Liver (tissue), 9 donors: Measurements from ENCODE around the gene SLC25A25. TPM values are rescaled to one million over a fixed set of nuclear protein-coding genes. Genes with fewer than 3 reads are reported as not detected.
A peak's percentile ranks its signal among the peaks of the same experiment; 100 is the strongest.

Source experiments
- DNase-seq: peaks from one replicate; pipeline ENCODE4 v3.0.0-alpha.2; 2017; ENCODE audit warnings: low spot score
- H3K27ac ChIP-seq, 2 donors: one replicate each; pipeline ENCODE4 v1.7.0; 2013; ENCODE audit warnings: inconsistent platforms in 2 of 2, low read length in 2 of 2, control low read depth in 1 of 2, low read depth in 1 of 2, mild to moderate bottlenecking in 1 of 2
- H3K27me3 ChIP-seq, 4 donors: one replicate each; pipeline versions ENCODE4 v1.6.1 to v1.7.0; 2013; ENCODE audit warnings: low read length in 3 of 4, inconsistent platforms in 1 of 4, mild to moderate bottlenecking in 1 of 4, moderate library complexity in 1 of 4; ENCODE audit not compliant: control insufficient read depth in 4 of 4, insufficient read depth in 4 of 4
- H3K36me3 ChIP-seq, 4 donors: one replicate each; pipeline versions ENCODE4 v1.6.1 to v1.7.0; 2013; ENCODE audit warnings: low read length in 3 of 4, mild to moderate bottlenecking in 3 of 4, low read depth in 1 of 4, moderate library complexity in 1 of 4; ENCODE audit not compliant: control insufficient read depth in 4 of 4, insufficient read depth in 3 of 4
- H3K4me1 ChIP-seq, 4 donors: one replicate each; pipeline versions ENCODE4 v1.6.1 to v1.7.0; 2013; ENCODE audit warnings: low read length in 3 of 4, mild to moderate bottlenecking in 3 of 4, moderate library complexity in 1 of 4; ENCODE audit not compliant: control insufficient read depth in 4 of 4, insufficient read depth in 4 of 4
- H3K4me3 ChIP-seq, 3 donors: one replicate each; pipeline versions ENCODE4 v1.6.1 to v1.7.0; 2013; ENCODE audit warnings: low read length in 3 of 3, control low read depth in 1 of 3, low read depth in 1 of 3, mild to moderate bottlenecking in 1 of 3
- H3K9ac ChIP-seq, 2 donors: one replicate each; pipeline ENCODE4 v1.7.0; 2013; ENCODE audit warnings: low read length in 2 of 2, mild to moderate bottlenecking in 2 of 2, moderate library complexity in 2 of 2, control low read depth in 1 of 2, low read depth in 1 of 2
- H3K9me3 ChIP-seq, 4 donors: one replicate each; pipeline versions ENCODE4 v1.6.1 to v1.7.0; 2013; ENCODE audit warnings: low read length in 3 of 4; ENCODE audit not compliant: control insufficient read depth in 4 of 4
- ATF3 ChIP-seq: IDR thresholded peaks from 2 replicates; pipeline ENCODE4 v1.6.1; 2016; ENCODE audit warnings: antibody characterized with exemption
- EGR1 ChIP-seq, 2 donors: IDR thresholded peaks; 2 replicates each; pipeline ENCODE4 v1.6.1; 2016 to 2018; ENCODE audit warnings: antibody characterized with exemption in 2 of 2, low read depth in 2 of 2
- FOXA1 ChIP-seq: IDR thresholded peaks from 2 replicates; pipeline ENCODE4 v1.6.1; 2016; ENCODE audit warnings: antibody characterized with exemption
- FOXA2 ChIP-seq: IDR thresholded peaks from 2 replicates; pipeline ENCODE4 v1.6.1; 2016; ENCODE audit warnings: antibody characterized with exemption
- GABPA ChIP-seq, 2 donors: IDR thresholded peaks in 1 of 2; conservative IDR thresholded peaks in 1 of 2; 2 replicates each; pipeline ENCODE4 v1.6.1; 2016; ENCODE audit warnings: antibody characterized with exemption in 2 of 2, mild to moderate bottlenecking in 1 of 2, moderate library complexity in 1 of 2
- HNF4A ChIP-seq, 2 donors: conservative IDR thresholded peaks; 2 replicates each; pipeline ENCODE4 v1.6.1; 2016; ENCODE audit warnings: antibody characterized with exemption in 2 of 2, mild to moderate bottlenecking in 2 of 2
- HNF4G ChIP-seq: IDR thresholded peaks from 2 replicates; pipeline ENCODE4 v1.6.1; 2016; ENCODE audit warnings: antibody characterized with exemption
- JUND ChIP-seq, 2 donors: IDR thresholded peaks; 2 replicates each; pipeline ENCODE4 v1.6.1; 2016; ENCODE audit warnings: antibody characterized with exemption in 2 of 2
- NR2F2 ChIP-seq: IDR thresholded peaks from 2 replicates; pipeline ENCODE4 v1.6.1; 2016; ENCODE audit warnings: antibody characterized with exemption
- RAD21 ChIP-seq, 2 donors: IDR thresholded peaks; 2 replicates each; pipeline ENCODE4 v1.6.1; 2016; ENCODE audit warnings: antibody characterized with exemption in 2 of 2, mild to moderate bottlenecking in 2 of 2
- REST ChIP-seq: IDR thresholded peaks from 2 replicates; pipeline ENCODE4 v1.6.1; 2016; ENCODE audit warnings: antibody characterized with exemption, mild to moderate bottlenecking
- RXRA ChIP-seq, 2 donors: IDR thresholded peaks; 2 replicates each; pipeline ENCODE4 v1.6.1; 2017 to 2018; ENCODE audit warnings: antibody characterized with exemption in 2 of 2, mild to moderate bottlenecking in 1 of 2
- SP1 ChIP-seq: IDR thresholded peaks from 2 replicates; pipeline ENCODE4 v1.6.1; 2018; ENCODE audit warnings: antibody characterized with exemption, mild to moderate bottlenecking
- TAF1 ChIP-seq: conservative IDR thresholded peaks from 2 replicates; pipeline ENCODE4 v1.6.1; 2016; ENCODE audit warnings: antibody characterized with exemption, mild to moderate bottlenecking
- YY1 ChIP-seq: IDR thresholded peaks from 2 replicates; pipeline ENCODE4 v1.6.1; 2016; ENCODE audit warnings: antibody characterized with exemption, mild to moderate bottlenecking
- ZBTB33 ChIP-seq: IDR thresholded peaks from 2 replicates; pipeline ENCODE4 v1.6.1; 2016; ENCODE audit warnings: antibody characterized with exemption
- WGBS: extraction: QIAGEN DNeasy Blood & Tissue Kit; methylation state at CpG from one replicate; pipeline ENCODE4 v1.1.7; 2013; 5-methylcytosine and 5-hydroxymethylcytosine counted together
- polyA plus RNA-seq, 2 donors: library from polyadenylated mRNA; stranded (reverse) in 1 of 2; unstranded in 1 of 2; fragments of 200-250 nt in 1 of 2; fragments of >200 nt in 1 of 2; fragmentation: Nextera tagmentation in 1 of 2; extraction: Ambion mirVana in 1 of 2; gene quantifications; one replicate each; pipeline versions ENCODE4 v1.2.1 to v1.2.3, GENCODE V29; 2013 to 2015
- total RNA-seq, 2 donors: library from RNA; depleted of rRNA; stranded (reverse); fragments of >200 nt; gene quantifications; one replicate each; pipeline ENCODE4 v1.2.3, GENCODE V29; 2014
- donor health status: healthy.
- donor health status: healthy.
- donor health status: healthy.
- donor health status: healthy.
- donor health status: healthy.

SLC25A25 gene
- total and polyA plus RNA-seq, 4 donors = 21.7 to 74.6 (median 39.3) TPM

- peaks cover 12 to 23% (median 15%) of the 10 kb centered on the region in 4 donors for H3K4me1 ChIP-seq
- H3K4me3 ChIP-seq = no peak overlapping the region
- no peak overlapping the region for H3K27ac ChIP-seq
Observed at GRCh38 chr9:128062846-128063831, 4.9 kb upstream of the SLC25A25 start.

GRCh38 chr9:128065907-128066712 is 1.9 kb upstream of the SLC25A25 start:
- DNase-seq = no peak
- 91% methylated on average over 18 of the region's 18 CpGs for WGBS
- peak overlapping the region in 1 of 2 donors; percentile 82 for H3K27ac ChIP-seq
- no peaks in the 10 kb centered on the region for H3K27me3 ChIP-seq
- peaks cover 16 to 43% (median 24%) of the 10 kb centered on the region in 4 donors for H3K4me1 ChIP-seq
- H3K9ac ChIP-seq = no peak overlapping the region
- no peaks in the 10 kb centered on the region for H3K9me3 ChIP-seq
- TF ChIP-seq YY1 (peak; percentile 12), ATF3 (no peak)
- peak overlapping the region; percentile 39 to 73 (median 57) for H3K4me3 ChIP-seq
- H3K36me3 ChIP-seq = peaks cover 0 to 6% (median under 1%) of the 10 kb centered on the region in 4 donors

More at GRCh38 chr9:128062846-128063831, 4.9 kb upstream of the SLC25A25 start:
- 76% methylated on average over 28 of the region's 28 CpGs for WGBS
- Histone ChIP-seq H3K27me3 (no peaks in the 10 kb centered on the region), H3K36me3 (peaks cover 0 to 6% (median under 1%) of the 10 kb centered on the region in 4 donors), H3K9me3 (no peaks in the 10 kb centered on the region), H3K9ac (no peak overlapping the region)
- TF ChIP-seq RXRA (IDR thresholded peaks at IDR 0.05) = peak; percentile 67 to 79
- TF ChIP-seq JUND (IDR thresholded peaks at IDR 0.05) = no peak
- TF ChIP-seq HNF4A (conservative IDR thresholded peaks at IDR 0.05) = peak; percentile 36 to 74
- no peak for TF ChIP-seq NR2F2
- TF ChIP-seq RAD21 (IDR thresholded peaks at IDR 0.05) = peak in 1 of 2 donors; percentile 15
- peak; percentile 61 for TF ChIP-seq YY1
- no peak for TF ChIP-seq HNF4G
- TF ChIP-seq SP1 = peak; percentile 25
- DNase-seq = no peak

GRCh38 chr9:128066713-128067644 is 1.1 kb upstream of the SLC25A25 start, which contains the start of gene NAIF1:
Gene NAIF1, minus strand, starts transcription at chr9:128067320. Its CDS starts 219 bp downstream, at chr9:128067101.
- peak within 1 kb of the TSS; percentile 79 to 97 for H3K9ac ChIP-seq
- peak; percentile 95 for DNase-seq
- WGBS = 37% methylated on average over 54 of the region's 54 CpGs
- peaks cover 19 to 49% (median 31%) of the 10 kb centered on the region in 4 donors for H3K4me1 ChIP-seq
- H3K36me3 ChIP-seq = peaks cover 0 to 3% (median 0%) of the 10 kb centered on the region in 4 donors
- peak within 1 kb of the TSS; percentile 73 to 95 (median 74) for H3K4me3 ChIP-seq
- no peaks in the 10 kb centered on the region for H3K9me3 ChIP-seq
- H3K27ac ChIP-seq = peak within 1 kb of the TSS; percentile 99 to 100
- no peaks in the 10 kb centered on the region for H3K27me3 ChIP-seq
- TF ChIP-seq TAF1 (no peak), NR2F2 (no peak), JUND (IDR thresholded peaks at IDR 0.05) (no peak), ZBTB33 (no peak), REST (no peak), GABPA (IDR thresholded peaks at IDR 0.05 in 1 of 2, conservative IDR thresholded peaks at IDR 0.05 in 1 of 2) (peak; percentile 75 to 90), RAD21 (IDR thresholded peaks at IDR 0.05) (no peak), FOXA2 (no peak), EGR1 (IDR thresholded peaks at IDR 0.05; ENCODE audit: low read depth in 2 of 2) (peak; percentile 94), ATF3 (peak; percentile 11), SP1 (peak; percentile 99), HNF4A (conservative IDR thresholded peaks at IDR 0.05) (no peak), FOXA1 (no peak), YY1 (peak; percentile 84)
